Stimulated activated CD4-positive, alpha-beta T cell treated with anti-CD3 and anti-CD28 coated beads, Interleukin-15, amount 100 ng/mL, for 24 hours (primary cell): Measurements from ENCODE around the gene DPY19L1.
"Not testable (repeated sequence)": the region's sequence is repeated elsewhere in the genome, so short reads cannot be mapped to it uniquely, and the experiment has no call there.

Source experiments
- DNase-seq: peaks from one replicate; pipeline ENCODE4 v3.0.0-alpha.2; 2020

Gene DPY19L1

DNA sequence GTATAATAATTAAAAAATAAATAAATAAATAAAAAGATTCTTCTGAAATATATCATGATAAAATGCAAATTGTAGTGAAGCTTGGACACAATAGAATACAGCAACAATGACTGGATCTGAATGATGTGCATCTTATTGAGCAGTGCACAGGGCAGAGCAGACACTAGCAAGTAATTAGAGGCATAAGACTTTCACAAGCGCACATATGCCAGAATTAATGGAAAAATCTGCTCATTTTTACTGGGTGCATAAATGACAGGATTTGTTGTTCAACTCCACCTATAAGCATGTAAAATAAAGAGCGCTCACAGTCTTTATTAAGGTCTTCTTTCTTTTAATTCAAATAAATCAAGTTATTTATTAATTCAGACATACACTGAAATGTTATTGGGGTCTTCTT, 125.0 kb downstream of the DPY19L1 start:
- no peak for DNase-seq

DNA sequence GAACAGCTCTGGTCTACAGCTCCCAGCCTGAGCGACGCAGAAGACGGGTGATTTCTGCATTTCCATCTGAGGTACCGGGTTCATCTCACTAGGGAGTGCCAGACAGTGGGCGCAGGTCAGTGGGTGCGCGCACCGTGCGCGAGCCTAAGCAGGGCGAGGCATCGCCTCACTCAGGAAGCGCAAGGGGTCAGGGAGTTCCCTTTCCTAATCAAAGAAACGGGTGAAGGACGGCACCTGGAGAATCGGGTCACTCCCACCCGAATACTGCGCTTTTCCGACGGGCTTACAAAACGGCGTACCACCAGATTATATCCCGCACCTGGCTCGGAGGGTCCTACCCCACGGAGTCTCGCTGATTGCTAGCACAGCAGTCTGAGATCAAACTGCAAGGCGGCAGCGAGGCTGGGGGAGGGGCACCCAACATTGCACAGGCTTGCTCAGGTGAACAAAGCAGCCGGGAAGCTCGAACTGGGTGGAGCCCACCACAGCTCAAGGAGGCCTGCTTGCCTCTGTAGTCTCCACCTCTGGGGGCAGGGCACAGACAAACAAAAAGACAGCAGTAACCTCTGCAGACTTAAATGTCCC, 130.9 kb downstream of the DPY19L1 start:
- not testable (repeated sequence) for DNase-seq

DNA sequence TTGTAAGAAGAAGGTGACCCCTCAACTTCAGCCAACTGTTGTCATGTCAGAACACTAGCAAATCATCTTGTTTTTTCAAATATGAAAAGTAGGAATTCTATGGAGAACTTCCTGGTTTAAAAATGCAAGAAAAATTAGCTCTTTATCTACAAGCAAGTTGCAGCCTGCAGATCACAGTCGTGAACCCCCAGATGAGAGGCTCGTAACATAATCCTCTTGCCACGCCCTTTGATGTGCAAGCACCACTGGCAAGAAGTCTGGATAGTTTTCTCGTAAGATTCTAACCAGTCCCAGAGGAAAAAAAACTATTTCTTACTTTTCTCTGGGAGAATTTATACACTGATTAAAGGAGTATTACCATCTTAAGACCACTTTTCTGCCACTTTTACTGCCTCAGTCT, 132.3 kb downstream of the DPY19L1 start:
- DNase-seq = no peak

DNA sequence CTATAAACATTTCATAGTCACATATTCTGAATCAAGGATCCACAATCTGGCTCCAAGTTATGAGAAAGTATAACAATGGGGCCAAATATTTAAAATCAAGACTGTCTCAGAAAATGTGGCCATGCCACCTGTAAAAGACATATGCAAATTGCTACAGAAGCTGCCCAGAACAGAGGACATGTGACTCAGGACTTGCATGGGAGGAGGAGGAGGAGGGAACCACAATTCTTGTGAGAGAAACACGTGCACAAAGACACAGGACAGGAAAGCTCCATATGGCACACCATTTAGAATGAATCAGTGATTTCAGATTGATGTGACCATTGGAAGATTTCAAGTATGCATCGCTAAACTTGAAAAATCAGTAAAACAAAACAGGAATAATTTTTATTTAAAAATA, 133.4 kb downstream of the DPY19L1 start:
- not testable (repeated sequence) for DNase-seq

DNA sequence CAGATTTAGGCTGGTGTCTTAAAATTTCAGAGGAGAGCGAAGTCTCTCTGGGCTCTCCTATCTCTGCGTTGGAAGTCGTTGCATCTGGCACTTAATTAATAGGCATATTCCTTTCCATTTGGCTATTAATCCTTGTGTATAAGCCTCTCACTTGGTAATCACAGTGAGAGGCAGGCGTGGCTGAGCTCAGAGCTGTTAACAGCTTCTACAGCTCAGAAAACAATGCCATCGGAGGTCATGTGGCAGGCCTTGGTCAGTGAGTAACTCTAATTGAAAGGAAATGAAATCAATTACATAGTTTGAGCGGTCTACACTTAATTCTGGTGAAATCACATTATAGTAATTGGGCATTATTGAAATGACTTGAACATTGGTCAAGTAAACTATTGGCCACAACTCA, 135.1 kb downstream of the DPY19L1 start:
- DNase-seq = no peak

DNA sequence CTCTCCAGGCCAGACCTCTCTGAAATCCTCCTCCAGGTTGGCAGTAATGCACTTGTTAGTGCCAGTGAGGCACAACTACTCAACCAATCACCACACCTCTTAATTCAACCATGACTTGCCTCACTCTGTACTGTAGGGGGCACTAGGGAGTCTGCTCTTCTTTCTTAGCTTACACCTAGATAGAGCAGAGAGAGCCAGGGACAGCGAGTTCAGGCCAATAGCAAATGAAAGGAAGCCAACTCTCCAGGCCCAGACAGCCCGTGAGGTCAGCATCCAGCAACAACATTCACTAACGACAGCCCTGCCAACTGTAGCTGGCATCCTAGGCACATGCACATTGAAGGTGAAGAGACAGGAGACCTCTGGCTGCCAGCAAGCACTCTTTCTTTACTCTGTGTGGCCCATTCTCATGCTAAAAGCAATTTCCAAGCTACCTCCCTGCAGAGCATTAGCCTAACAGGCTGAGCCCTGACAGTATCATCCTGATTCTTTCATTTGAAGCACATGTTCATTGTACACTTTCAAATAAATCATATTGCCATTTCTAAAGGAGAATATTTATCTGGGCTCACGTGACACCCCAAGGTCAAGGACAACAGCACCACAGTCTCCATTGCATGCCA, 136.3 kb downstream of the DPY19L1 start:
- no peak for DNase-seq

DNA sequence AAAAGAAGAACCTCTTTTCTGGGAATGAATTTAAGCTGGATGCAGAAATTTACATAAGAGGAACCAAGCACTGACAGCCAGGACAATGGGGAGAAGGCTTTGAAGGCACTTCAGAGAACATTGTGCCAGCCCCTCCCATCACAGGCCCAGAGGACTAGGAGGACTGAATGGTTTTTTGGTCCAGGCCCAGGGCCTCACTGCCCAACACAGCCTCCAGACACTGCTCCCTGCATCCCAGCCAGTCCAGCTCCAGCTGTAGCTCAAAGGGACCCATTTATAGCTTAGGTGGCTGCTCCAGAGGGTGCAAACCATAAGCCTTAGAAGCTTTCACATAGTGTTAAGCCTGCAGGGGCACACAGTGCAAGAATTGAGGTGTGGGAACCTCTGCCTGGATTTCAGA, 142.1 kb downstream of the DPY19L1 start:
- DNase-seq = no peak

DNA sequence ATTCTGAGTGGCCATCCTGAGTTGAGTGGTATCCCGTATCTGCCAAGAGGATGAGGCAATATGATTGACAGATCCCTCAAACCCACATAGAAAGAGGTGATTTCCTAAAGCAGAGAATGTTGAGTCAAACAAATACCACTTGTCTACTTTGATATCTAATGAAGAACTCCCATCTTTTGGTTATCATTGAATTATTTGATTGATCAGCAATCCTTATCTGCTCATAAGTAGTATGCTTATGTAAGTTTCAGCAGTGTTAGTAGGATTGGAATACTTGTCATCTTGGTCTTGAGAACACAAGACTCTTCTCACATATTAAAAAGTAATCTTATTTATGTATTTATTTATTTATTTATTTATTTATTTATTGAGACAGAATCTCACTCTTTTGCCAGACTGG, 147.3 kb downstream of the DPY19L1 start:
- DNase-seq = no peak

DNA sequence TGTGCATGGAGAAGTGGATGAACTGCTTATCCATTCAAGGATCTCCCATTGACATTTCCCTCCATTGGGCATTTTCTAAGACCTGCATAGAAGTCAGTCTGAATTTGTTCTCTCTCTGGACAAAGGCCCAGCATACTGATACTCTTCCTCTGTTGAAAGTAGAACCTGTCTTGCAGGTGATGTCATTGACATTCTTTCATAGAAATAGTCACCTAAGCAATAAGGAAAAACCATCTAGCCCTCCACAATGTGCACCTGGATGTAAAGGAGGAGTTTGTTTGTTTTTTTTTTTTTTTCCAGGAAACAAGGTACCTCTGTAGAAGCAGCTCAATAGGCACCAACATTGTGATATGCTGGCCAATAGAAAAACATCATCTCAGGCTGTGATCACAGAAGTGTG, 150.4 kb downstream of the DPY19L1 start:
- DNase-seq = no peak

DNA sequence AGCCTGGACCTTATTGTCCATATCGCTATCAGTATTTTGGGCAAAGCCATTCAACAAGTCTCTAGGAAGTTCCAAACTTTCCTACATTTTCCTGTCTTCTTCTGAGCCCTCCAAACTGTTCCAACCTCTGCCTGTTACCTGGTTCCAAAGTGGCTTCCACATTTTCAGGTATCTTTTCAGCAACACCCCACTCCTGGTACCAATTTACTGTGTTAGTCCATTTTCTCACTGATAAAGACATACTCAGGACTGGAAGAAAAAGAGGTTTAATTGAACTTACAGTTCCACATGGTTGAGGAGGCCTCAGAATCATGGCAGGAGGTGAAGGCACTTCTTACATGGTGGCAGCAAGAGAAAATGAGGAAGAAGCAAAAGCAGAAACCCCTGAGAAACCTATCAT, 153.4 kb downstream of the DPY19L1 start:
- DNase-seq = not testable (repeated sequence)

DNA sequence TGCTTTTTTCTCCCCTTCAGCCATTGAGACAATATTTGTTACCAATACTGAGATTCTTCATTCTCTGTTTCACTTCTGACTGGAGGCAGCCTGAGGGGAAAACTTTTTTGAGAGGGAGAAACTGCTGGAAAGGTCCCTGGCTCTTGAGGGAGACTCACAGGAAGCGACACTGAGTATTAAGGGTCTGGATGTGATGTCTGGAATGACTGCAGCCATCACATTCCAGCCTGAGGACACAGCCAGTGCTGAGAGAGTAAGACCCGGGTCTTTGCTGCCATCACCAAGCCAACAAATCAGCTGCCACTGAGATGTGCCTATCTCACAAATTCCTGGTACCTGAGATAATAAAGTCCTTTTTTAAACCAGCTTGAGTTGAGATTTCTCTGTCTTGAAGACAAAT, 157.4 kb downstream of the DPY19L1 start:
- DNase-seq = no peak

DNA sequence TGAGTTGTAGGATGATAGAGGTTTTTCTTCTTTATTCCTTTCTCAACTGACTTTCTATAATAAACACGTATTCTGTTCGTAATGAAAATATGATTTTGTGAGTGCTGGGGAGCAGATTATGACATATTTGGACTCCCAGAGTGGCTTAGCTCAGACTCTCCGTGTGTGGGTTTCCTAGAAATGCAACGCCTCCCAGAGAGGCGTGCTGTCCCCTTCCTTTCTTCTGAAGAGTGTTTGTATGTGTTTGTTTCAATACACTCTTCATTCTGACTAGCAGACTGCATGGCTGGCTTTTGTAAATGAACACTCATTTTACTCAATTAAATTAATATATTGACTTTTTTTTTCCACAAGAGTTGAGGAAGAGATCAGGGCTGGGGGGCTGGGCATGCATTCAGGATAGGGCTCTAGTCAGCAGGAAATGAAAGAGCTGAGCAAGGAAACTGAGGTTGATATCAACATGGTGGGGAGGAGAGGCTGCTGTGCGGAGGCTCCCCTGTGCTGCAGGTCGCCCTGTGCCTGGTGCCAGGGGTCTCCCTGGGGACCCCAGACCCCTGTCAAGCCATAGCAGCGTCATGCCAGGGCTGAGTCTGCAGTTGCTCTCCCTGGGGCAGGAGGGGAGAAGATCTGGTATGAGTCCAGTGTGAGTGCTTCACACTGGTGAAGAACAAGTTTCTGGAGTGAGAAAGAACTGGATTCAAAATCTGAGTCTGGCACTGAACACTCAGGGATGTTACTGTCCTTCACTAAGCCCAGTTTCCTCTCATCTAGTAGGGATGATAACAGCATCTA, 158.1 kb downstream of the DPY19L1 start:
- not testable (repeated sequence) for DNase-seq
